DOHH2 (cell line): ENCODE results near the gene CPHXL.

ENCODE experiments used
- H3F3A ChIP-seq: fragments of 200-600 bp; sonication (generic), shearing (Covaris generic); 2 replicates; pipeline ENCODE4 v1.6.0; 2016; ENCODE audit warnings: antibody characterized with exemption, mild to moderate bottlenecking; ENCODE audit not compliant: control insufficient read depth, insufficient read depth
- H3K27ac ChIP-seq: fragments of 200-600 bp; sonication (generic); 2 replicates; pipeline ENCODE4 v1.5.1; 2014; ENCODE audit warnings: low read depth, mild to moderate bottlenecking, low read length, moderate library complexity
- H3K27me3 ChIP-seq: fragments of 200-600 bp; sonication (generic); 2 replicates; pipeline ENCODE4 v1.6.1; 2014; ENCODE audit warnings: mild to moderate bottlenecking, low read length, mixed read lengths; ENCODE audit not compliant: control insufficient read depth
- H3K36me3 ChIP-seq: fragments of 200-600 bp; sonication (generic); 2 replicates; pipeline ENCODE4 v1.6.1; 2014; ENCODE audit warnings: mild to moderate bottlenecking, low read length, moderate library complexity, mixed read lengths; ENCODE audit not compliant: control insufficient read depth
- H3K4me1 ChIP-seq: fragments of 200-600 bp; sonication (generic); 2 replicates; pipeline ENCODE4 v1.6.1; 2014; ENCODE audit warnings: mild to moderate bottlenecking, low read length, mixed read lengths; ENCODE audit not compliant: control insufficient read depth
- H3K4me2 ChIP-seq: fragments of 200-600 bp; sonication (generic); 2 replicates; pipeline ENCODE4 v1.6.0; 2014; ENCODE audit warnings: mild to moderate bottlenecking, low read length, moderate library complexity
- H3K4me3 ChIP-seq: fragments of 200-600 bp; sonication (generic); 2 replicates; pipeline ENCODE4 v1.5.1; 2014; ENCODE audit warnings: mild to moderate bottlenecking, low read length, mixed read lengths
- H3K79me2 ChIP-seq: fragments of 200-600 bp; sonication (generic); 2 replicates; pipeline ENCODE4 v1.6.1; 2014; ENCODE audit warnings: mild to moderate bottlenecking, low read length, mixed read lengths; ENCODE audit not compliant: control insufficient read depth
- H3K9me2 ChIP-seq: fragments of 200-600 bp; sonication (generic); replicated peaks from 2 replicates; pipeline ENCODE4 v1.6.1; 2014; ENCODE audit warnings: mild to moderate bottlenecking, low read length, mixed read lengths; ENCODE audit not compliant: control insufficient read depth
- H3K9me3 ChIP-seq: fragments of 200-600 bp; sonication (generic); 2 replicates; pipeline ENCODE4 v1.6.1; 2014; ENCODE audit warnings: antibody characterized with exemption, low read length, mixed read lengths; ENCODE audit not compliant: control insufficient read depth, insufficient read depth
- H4K20me1 ChIP-seq: fragments of 200-600 bp; sonication (generic); 2 replicates; pipeline ENCODE4 v1.6.0; 2014; ENCODE audit warnings: low read depth, mild to moderate bottlenecking, antibody characterized with exemption, low read length, moderate library complexity; ENCODE audit not compliant: control insufficient read depth, insufficient read depth
- EZH2phosphoT487 ChIP-seq: fragments of 200-600 bp; sonication (generic); IDR thresholded peaks from 2 replicates; pipeline ENCODE4 v1.6.1; 2017; ENCODE audit warnings: borderline replicate concordance, mild to moderate bottlenecking, antibody characterized with exemption, low read length, moderate library complexity, mixed read lengths
- TF ChIP-seq, protein P1 (sequence below): fragments of 200-600 bp; sonication (generic); IDR thresholded peaks from one replicate; pipeline ENCODE4 v1.5.1; 2014; ENCODE audit warnings: antibody characterized with exemption, mild to moderate bottlenecking, low read depth, low read length; ENCODE audit not compliant: poor library complexity, severe bottlenecking

CPHXL gene

DNA sequence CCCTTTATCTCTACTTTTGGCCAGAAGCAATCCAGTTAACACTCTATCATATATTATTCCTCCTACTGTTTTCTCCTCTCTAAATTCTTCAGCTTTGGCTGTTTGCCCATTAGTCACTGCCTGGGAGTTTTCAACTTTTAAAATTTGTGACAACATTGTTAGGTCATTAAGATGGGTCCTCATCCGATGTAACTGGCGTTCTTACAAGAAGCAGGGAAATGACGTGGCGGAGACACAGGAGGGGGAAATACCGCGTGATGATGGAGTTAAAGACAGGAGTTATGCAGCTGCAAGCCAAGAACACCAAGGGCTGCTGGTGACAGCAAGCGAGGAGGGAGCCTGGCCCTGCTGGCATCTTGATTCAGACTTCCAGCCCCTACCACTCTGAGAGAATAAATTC, 34.8 kb upstream of the CPHXL start:
- no peaks in the 10 kb centered on the region for H3K36me3 ChIP-seq
- TF ChIP-seq, protein P1, sequence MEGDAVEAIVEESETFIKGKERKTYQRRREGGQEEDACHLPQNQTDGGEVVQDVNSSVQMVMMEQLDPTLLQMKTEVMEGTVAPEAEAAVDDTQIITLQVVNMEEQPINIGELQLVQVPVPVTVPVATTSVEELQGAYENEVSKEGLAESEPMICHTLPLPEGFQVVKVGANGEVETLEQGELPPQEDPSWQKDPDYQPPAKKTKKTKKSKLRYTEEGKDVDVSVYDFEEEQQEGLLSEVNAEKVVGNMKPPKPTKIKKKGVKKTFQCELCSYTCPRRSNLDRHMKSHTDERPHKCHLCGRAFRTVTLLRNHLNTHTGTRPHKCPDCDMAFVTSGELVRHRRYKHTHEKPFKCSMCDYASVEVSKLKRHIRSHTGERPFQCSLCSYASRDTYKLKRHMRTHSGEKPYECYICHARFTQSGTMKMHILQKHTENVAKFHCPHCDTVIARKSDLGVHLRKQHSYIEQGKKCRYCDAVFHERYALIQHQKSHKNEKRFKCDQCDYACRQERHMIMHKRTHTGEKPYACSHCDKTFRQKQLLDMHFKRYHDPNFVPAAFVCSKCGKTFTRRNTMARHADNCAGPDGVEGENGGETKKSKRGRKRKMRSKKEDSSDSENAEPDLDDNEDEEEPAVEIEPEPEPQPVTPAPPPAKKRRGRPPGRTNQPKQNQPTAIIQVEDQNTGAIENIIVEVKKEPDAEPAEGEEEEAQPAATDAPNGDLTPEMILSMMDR: no peak
- no peak for TF ChIP-seq EZH2phosphoT487
- no peaks in the 10 kb centered on the region for H3K9me3 ChIP-seq
- H3K4me2 ChIP-seq: peak overlapping the region; percentile 67
- H3K27ac ChIP-seq: peak overlapping the region; percentile 80
- H4K20me1 ChIP-seq: no peaks in the 10 kb centered on the region
- peak overlapping the region; percentile 55 for H3K4me3 ChIP-seq
- no peaks in the 10 kb centered on the region for H3K79me2 ChIP-seq
- no peaks in the 10 kb centered on the region for H3K27me3 ChIP-seq
- H3F3A ChIP-seq: peaks cover 15% of the 10 kb centered on the region
- H3K4me1 ChIP-seq: peaks cover 84% of the 10 kb centered on the region
- no peaks in the 10 kb centered on the region for H3K9me2 ChIP-seq

DNA sequence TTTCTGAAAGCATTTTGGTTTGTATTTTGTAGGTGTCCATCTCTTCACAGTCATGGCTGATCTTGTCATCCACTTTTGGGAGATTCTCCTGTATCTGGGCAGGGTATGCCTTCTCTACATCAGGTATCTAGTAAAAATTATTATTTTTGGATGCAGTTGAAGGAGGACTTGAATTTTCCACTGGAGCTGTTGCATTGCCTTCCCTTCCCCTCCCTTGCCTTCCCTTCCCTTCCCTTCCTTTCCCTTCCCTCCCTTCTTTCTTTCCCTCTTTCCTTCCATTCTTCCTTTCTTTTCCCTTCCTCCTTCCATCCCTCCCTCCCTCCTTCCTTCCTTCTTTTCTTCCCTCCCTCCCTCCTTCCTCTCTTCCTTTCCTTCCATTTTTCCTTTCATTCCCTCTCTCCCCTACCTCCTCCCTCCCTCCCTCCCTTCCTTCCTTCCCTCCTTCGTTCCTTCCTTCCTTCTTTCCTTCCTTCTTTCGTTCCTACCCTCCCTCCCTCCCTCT, 33.8 kb upstream of the CPHXL start:
- Histone ChIP-seq H3K79me2 (no peaks in the 10 kb centered on the region), H3K4me3 (no peak overlapping the region), H3F3A (peaks cover 13% of the 10 kb centered on the region), H3K4me1 (peaks cover 76% of the 10 kb centered on the region), H3K27ac (peak overlapping the region; percentile 80), H3K27me3 (no peaks in the 10 kb centered on the region), H3K4me2 (peak overlapping the region; percentile 67; the same call in 1 of the 2 replicates), H4K20me1 (no peaks in the 10 kb centered on the region), H3K36me3 (no peaks in the 10 kb centered on the region), H3K9me3 (no peaks in the 10 kb centered on the region), H3K9me2 (no peaks in the 10 kb centered on the region)
- TF ChIP-seq EZH2phosphoT487: no peak
- TF ChIP-seq, protein P1: no peak

DNA sequence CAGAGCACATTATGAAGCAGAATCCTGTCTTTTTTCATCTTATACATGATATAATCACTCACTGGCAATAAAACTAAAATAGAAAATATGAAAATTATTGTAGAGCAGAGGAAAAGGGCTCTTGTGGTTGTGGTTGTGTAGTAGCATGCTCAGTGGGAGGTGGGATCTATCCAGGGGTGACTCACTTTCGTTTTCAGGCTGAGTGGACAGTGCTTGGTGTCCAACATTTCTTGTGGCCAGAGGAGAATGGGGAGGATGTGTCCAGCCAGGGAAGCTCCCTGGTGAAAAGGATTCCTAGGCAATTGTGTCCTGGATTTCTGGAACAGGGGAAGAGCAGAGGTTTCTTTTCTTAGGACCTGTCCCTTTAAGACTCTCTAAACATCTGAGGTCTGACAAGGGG, 31.9 kb upstream of the CPHXL start:
- no peaks in the 10 kb centered on the region for H3K36me3 ChIP-seq
- peak overlapping the region; percentile 63 for H3K4me2 ChIP-seq
- peak overlapping the region; percentile 30 for H3K27ac ChIP-seq
- H3K9me2 ChIP-seq: no peaks in the 10 kb centered on the region
- H3F3A ChIP-seq: peaks cover 7% of the 10 kb centered on the region; the same call in 1 of the 2 replicates
- no peaks in the 10 kb centered on the region for H3K79me2 ChIP-seq
- no peak for TF ChIP-seq EZH2phosphoT487
- TF ChIP-seq, protein P1: no peak
- H3K27me3 ChIP-seq: no peaks in the 10 kb centered on the region
- H3K9me3 ChIP-seq: no peaks in the 10 kb centered on the region
- peak overlapping the region; percentile 53 for H3K4me3 ChIP-seq
- peaks cover 60% of the 10 kb centered on the region for H3K4me1 ChIP-seq
- no peaks in the 10 kb centered on the region for H4K20me1 ChIP-seq
